Testis (tissue), 2 donors: ENCODE results near the gene TAF11L3.

ENCODE experiments used
- CTCF ChIP-seq, 3 experiments: fragments of 450-650 bp in 2 of 3; fragments of 200-600 bp in 1 of 3; sonication (generic) in 1 of 3; IDR thresholded peaks; one replicate each; pipeline ENCODE4 v1.5.1; 2016 to 2019; ENCODE audit warnings: antibody characterized with exemption in 3 of 3, mild to moderate bottlenecking in 2 of 3, moderate library complexity in 1 of 3
- POLR2A ChIP-seq: fragments of 450-650 bp; IDR thresholded peaks from one replicate; pipeline ENCODE4 v1.6.1; 2017; ENCODE audit warnings: antibody characterized with exemption, mild to moderate bottlenecking, moderate library complexity

- TF ChIP-seq CTCF (IDR thresholded peaks at IDR 0.05): no peak
- no peak for TF ChIP-seq POLR2A
Observed at GRCh38 chr5:17487174-17487512, 31.0 kb upstream of the TAF11L3 start.
